ENCODE measurements around the gene TUT7.

Gene TUT7

GRCh38 chr9:86246752-86247161, 107.5 kb downstream of the TUT7 start:
- DNase-seq: no peak

GRCh38 chr9:86242071-86242470, 112.1 kb downstream of the TUT7 start:
- no peak for DNase-seq

GRCh38 chr9:86241216-86241615, 113.0 kb downstream of the TUT7 start:
- DNase-seq: no peak

GRCh38 chr9:86238861-86239770, 115.1 kb downstream of the TUT7 start:
- no peak for DNase-seq

Data from activated CD4-positive, CD25-positive, alpha-beta regulatory T cell (primary cell).